Activated CD4-positive, alpha-beta T cell treated with anti-CD3 and anti-CD28 coated beads, Interleukin-2, Interleukin-6, amounts not matched to agents 100 ng/mL and 50 ng/mL, durations not matched to agents 16 hours and 8 hours (primary cell): ENCODE data around the gene RGS3.

Source experiments
- DNase-seq: peaks from one replicate; pipeline ENCODE4 v3.0.0-alpha.2; 2020

RGS3 gene

GRCh38 chr9:113574441-113575262 lies 111.1 kb downstream of the RGS3 start:
- no peak for DNase-seq

- DNase-seq = no peak
These were observed 114.2 kb downstream of the RGS3 start for GRCh38 chr9:113577525-113578261.

GRCh38 chr9:113578279-113578865 lies 114.8 kb downstream of the RGS3 start:
- DNase-seq = no peak

GRCh38 chr9:113578882-113579282 lies 115.4 kb downstream of the RGS3 start:
- DNase-seq = peak; percentile 96

- DNase-seq = peak; percentile 51
These were observed 115.9 kb downstream of the RGS3 start for GRCh38 chr9:113579283-113580040.

- peak; percentile 90 for DNase-seq
These were observed 116.8 kb downstream of the RGS3 start for GRCh38 chr9:113580041-113580953.

- DNase-seq = no peak
These were observed 117.4 kb downstream of the RGS3 start for GRCh38 chr9:113580954-113581311.

- peak; percentile 93 for DNase-seq
These were observed 118.6 kb downstream of the RGS3 start for GRCh38 chr9:113581865-113582697.

- DNase-seq = no peak
These were observed 119.2 kb downstream of the RGS3 start for GRCh38 chr9:113582698-113583200.

GRCh38 chr9:113583511-113584427 lies 120.2 kb downstream of the RGS3 start:
- no peak for DNase-seq

GRCh38 chr9:113584428-113585084 lies 121.0 kb downstream of the RGS3 start:
- no peak for DNase-seq

- DNase-seq = no peak
These were observed 121.5 kb downstream of the RGS3 start for GRCh38 chr9:113585085-113585442.

GRCh38 chr9:113585555-113585954 lies 122.0 kb downstream of the RGS3 start:
- DNase-seq = no peak

GRCh38 chr9:113587471-113588031 lies 124.0 kb downstream of the RGS3 start:
- DNase-seq = no peak

GRCh38 chr9:113588242-113588810 lies 124.8 kb downstream of the RGS3 start:
- no peak for DNase-seq

GRCh38 chr9:113588936-113589335 lies 125.4 kb downstream of the RGS3 start:
- DNase-seq = no peak

GRCh38 chr9:113589407-113589806 lies 125.9 kb downstream of the RGS3 start:
- no peak for DNase-seq

- DNase-seq = no peak
These were observed 126.4 kb downstream of the RGS3 start for GRCh38 chr9:113589890-113590289.

- no peak for DNase-seq
These were observed 126.9 kb downstream of the RGS3 start for GRCh38 chr9:113590389-113590788.
